ENCODE data around the gene MTHFD2L. TPM values are rescaled to one million over a fixed set of nuclear protein-coding genes. Genes with fewer than 3 reads are reported as not detected.

Gene MTHFD2L
- total and polyA plus RNA-seq, 2 of the 8 experiments (the other 6 are each of a cell fraction or from before 2014, with no cell fraction given): 5.4 to 15.0 TPM

- TF ChIP-seq JUN (IDR thresholded peaks at IDR 0.05; ENCODE audit: low read depth, low read length) (no peak), EP300 (IDR thresholded peaks at IDR 0.05; ENCODE audit: borderline replicate concordance in 1 of 2, low read depth in 2 of 2, low read length in 2 of 2) (no peak), NANOG (IDR thresholded peaks at IDR 0.05; ENCODE audit: insufficient read depth, low read depth, low read length, poor library complexity, severe bottlenecking) (no peak), HDAC2 (IDR thresholded peaks at IDR 0.05; ENCODE audit: borderline replicate concordance in 1 of 2, low read depth in 2 of 2, low read length in 2 of 2) (no peak), MAFK (IDR thresholded peaks at IDR 0.05; ENCODE audit: low read depth, low read length) (no peak)
These were observed 65.2 kb downstream of the MTHFD2L start (continued) for GRCh38 chr4:74223098-74223497.

Data from H1 (cell line).